ENCODE results near the gene IL1B.

IL1B gene

DNA sequence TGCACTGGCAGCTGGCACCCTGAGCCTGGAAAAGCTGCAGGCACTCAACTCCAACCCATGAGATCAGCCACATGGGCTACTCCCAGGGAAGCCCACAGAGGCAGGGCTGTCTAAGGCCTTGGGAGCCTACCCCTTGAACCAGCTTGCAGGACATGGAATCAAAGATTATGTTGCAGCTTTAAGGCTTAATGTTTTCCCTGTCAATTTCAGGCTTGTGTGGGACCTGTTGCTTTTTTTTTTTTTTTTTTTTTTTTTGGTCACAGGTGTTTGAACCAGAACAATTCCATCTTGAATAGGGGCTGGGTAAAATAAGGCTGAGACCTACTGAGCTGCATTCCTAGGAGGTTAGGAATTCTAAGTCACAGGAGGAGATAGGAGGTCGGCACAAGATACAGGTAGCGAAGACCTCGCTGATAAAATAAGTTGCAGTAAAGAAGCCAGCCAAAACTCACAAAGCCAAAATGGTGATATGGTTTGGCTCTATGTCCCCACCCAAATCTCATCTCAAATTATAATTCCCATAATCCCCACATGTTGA lies 44.8 kb downstream of the IL1B start:
- Histone ChIP-seq H3K27me3 (replicated peaks; ENCODE audit: control insufficient read depth, insufficient read depth, low read length) (no peaks in the 10 kb centered on the region), H3K36me3 (ENCODE audit: control insufficient read depth, insufficient read depth, low read length) (no peaks in the 10 kb centered on the region), H3K4me3 (replicated peaks; ENCODE audit: low read depth, low read length) (no peak overlapping the region)
- no peak for DNase-seq (ENCODE audit: extremely low read depth, insufficient read length)
- TF ChIP-seq, protein P1, sequence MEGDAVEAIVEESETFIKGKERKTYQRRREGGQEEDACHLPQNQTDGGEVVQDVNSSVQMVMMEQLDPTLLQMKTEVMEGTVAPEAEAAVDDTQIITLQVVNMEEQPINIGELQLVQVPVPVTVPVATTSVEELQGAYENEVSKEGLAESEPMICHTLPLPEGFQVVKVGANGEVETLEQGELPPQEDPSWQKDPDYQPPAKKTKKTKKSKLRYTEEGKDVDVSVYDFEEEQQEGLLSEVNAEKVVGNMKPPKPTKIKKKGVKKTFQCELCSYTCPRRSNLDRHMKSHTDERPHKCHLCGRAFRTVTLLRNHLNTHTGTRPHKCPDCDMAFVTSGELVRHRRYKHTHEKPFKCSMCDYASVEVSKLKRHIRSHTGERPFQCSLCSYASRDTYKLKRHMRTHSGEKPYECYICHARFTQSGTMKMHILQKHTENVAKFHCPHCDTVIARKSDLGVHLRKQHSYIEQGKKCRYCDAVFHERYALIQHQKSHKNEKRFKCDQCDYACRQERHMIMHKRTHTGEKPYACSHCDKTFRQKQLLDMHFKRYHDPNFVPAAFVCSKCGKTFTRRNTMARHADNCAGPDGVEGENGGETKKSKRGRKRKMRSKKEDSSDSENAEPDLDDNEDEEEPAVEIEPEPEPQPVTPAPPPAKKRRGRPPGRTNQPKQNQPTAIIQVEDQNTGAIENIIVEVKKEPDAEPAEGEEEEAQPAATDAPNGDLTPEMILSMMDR (IDR thresholded peaks at IDR 0.05; ENCODE audit: insufficient read depth, low read length, poor library complexity, severe bottlenecking) = no peak

DNA sequence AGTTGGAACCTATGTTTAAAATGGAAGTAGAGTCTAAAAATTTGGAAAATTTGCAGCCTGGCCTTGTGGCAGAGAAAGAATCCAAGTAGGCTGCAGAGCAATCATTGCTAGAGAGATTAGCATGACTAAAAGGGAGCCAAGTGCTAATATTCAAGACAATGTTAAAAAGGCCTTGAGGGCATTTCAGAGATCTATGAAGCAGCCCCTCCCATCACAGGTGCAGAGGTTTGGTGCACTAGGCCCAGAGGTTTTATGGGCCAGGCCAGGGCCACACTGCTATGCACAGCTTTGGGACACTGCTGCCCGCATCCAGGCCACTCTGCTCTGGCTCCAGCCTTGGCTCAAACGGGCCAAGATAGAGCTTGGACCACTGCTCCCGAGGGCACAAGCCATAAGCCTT lies 45.6 kb downstream of the IL1B start:
- TF ChIP-seq, protein P1 (IDR thresholded peaks at IDR 0.05; ENCODE audit: insufficient read depth, low read length, poor library complexity, severe bottlenecking) = no peak
- no peak for DNase-seq (ENCODE audit: extremely low read depth, insufficient read length)
- H3K27me3 ChIP-seq (replicated peaks; ENCODE audit: control insufficient read depth, insufficient read depth, low read length) = no peaks in the 10 kb centered on the region
- no peak overlapping the region for H3K4me3 ChIP-seq (replicated peaks; ENCODE audit: low read depth, low read length)
- no peaks in the 10 kb centered on the region for H3K36me3 ChIP-seq (ENCODE audit: control insufficient read depth, insufficient read depth, low read length)

DNA sequence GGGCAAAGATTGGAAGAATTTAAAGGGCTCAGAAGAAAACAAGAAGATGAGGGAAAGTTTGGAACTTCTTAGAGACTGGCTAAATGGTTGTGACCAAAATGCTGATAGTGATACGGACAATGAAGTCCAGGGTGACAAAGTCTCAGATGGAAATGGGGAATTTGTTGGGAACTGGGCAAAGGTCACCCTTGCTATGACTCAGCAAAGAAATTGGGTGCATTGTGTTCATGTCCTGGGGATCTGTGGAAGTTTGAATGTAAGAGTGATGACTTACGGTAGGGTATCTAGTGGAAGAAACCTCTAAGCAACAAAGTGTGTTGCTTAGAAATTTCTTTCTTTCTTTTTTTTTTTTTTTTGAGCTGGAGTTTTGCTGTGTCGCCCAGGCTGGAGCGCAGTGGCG lies 46.3 kb downstream of the IL1B start:
- H3K4me3 ChIP-seq (replicated peaks; ENCODE audit: low read depth, low read length) = no peak overlapping the region
- no peak for DNase-seq (ENCODE audit: extremely low read depth, insufficient read length)
- no peaks in the 10 kb centered on the region for H3K27me3 ChIP-seq (replicated peaks; ENCODE audit: control insufficient read depth, insufficient read depth, low read length)
- TF ChIP-seq, protein P1 (IDR thresholded peaks at IDR 0.05; ENCODE audit: insufficient read depth, low read length, poor library complexity, severe bottlenecking) = no peak
- no peaks in the 10 kb centered on the region for H3K36me3 ChIP-seq (ENCODE audit: control insufficient read depth, insufficient read depth, low read length)

DNA sequence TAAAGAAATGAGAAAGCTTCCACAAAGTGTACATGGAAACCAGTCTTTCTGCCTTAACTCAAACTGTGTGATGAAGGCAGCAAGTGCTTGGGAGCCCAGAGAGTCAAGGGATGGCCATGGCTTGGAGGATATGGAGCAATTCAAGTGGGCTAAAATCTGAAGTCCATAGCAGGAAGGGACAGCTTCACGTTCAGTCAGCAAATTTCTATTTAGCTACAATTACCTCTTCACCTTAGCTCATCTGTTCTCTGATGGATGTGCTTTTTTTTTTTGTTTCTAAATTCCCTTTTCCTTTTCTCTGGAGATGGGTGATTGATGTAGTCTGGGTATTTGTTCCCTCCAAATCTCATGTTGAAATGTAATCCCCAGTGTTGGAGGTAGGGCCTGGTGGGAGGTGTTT lies 47.4 kb downstream of the IL1B start:
- TF ChIP-seq, protein P1 (IDR thresholded peaks at IDR 0.05; ENCODE audit: insufficient read depth, low read length, poor library complexity, severe bottlenecking) = no peak
- Histone ChIP-seq H3K36me3 (ENCODE audit: control insufficient read depth, insufficient read depth, low read length) (no peaks in the 10 kb centered on the region), H3K4me3 (replicated peaks; ENCODE audit: low read depth, low read length) (no peak overlapping the region), H3K27me3 (replicated peaks; ENCODE audit: control insufficient read depth, insufficient read depth, low read length) (no peaks in the 10 kb centered on the region)
- no peak for DNase-seq (ENCODE audit: extremely low read depth, insufficient read length)

DNA sequence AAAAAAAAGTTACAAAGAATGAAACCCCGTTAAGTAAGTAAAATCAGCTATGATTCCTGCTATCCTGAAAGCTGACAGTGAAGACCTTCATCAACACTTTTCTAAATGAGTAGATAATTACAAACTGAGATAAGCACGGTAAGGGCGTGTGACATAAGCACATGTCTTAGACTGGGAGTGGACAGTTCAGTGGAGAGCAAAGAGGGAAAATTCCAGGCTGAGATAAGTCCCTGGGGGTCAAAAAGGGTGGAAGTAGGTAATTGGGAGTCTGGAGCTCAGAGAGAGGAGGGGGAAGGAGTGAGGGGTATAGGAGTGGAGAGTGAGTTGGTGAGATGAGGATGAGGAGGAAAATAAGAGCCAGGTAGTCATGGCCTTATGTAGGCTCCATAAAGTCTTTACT lies 47.9 kb downstream of the IL1B start:
- Histone ChIP-seq H3K36me3 (ENCODE audit: control insufficient read depth, insufficient read depth, low read length) (no peaks in the 10 kb centered on the region), H3K27me3 (replicated peaks; ENCODE audit: control insufficient read depth, insufficient read depth, low read length) (no peaks in the 10 kb centered on the region), H3K4me3 (replicated peaks; ENCODE audit: low read depth, low read length) (no peak overlapping the region)
- TF ChIP-seq, protein P1 (IDR thresholded peaks at IDR 0.05; ENCODE audit: insufficient read depth, low read length, poor library complexity, severe bottlenecking) = no peak
- DNase-seq (ENCODE audit: extremely low read depth, insufficient read length) = no peak

Data from GM06990 (cell line).